Stimulated activated CD4-positive, alpha-beta T cell treated with anti-CD3 and anti-CD28 coated beads, Interleukin-12 subunit alpha, Interleukin-12 subunit beta, amount 100 ng/mL, for 4 hours (primary cell): ENCODE data around the gene WFDC1.

Experiments used
- DNase-seq: peaks from one replicate; pipeline ENCODE4 v3.0.0-alpha.2; 2020

The WFDC1 gene

DNA sequence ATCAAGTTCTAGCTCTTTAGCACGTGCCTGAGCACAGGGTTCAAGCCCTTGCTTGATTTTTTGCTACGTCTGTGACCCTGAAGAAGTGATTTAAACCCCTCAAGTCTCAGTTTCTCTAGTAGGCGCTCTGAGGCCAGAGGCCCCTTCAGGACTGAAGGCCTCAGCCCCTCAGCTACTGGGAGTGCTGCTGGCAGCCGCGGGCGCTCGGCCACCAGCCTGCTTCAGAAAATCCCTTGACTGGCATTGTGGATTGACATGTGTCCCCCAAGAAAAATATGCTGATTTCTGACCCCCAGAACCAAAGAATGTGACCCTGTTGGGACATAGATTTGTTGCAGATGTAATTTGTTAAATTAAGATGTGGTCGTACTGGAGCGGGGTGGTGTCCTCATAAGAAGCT, 20.2 kb upstream of the WFDC1 start:
- DNase-seq, result no peak

DNA sequence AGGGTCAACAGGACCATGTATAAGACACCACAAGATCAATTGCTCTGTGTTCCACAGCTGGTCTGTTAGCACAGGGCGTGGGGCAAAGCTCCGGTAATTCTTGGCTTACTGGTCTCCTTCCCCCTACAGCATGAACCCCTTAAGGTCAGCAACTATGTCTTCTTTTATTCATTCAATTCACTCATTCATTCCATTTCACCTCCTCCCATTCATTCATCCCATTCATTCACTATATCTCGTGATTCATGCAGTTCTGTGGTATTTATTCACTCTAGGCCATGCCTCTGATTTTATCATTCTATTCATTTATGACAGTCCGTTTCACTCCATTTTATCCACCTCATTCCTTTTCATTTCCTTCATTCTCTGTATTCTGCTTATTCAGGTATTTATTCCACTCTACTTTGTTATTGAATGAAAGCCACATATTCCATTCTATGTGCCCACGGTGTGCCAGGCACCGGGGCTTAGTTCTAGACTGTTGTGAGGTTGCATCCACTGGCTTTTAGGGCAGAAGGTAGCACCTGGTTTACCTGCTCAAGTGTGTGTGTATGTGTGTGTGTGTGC, 19.0 kb upstream of the WFDC1 start:
- no peak for DNase-seq

DNA sequence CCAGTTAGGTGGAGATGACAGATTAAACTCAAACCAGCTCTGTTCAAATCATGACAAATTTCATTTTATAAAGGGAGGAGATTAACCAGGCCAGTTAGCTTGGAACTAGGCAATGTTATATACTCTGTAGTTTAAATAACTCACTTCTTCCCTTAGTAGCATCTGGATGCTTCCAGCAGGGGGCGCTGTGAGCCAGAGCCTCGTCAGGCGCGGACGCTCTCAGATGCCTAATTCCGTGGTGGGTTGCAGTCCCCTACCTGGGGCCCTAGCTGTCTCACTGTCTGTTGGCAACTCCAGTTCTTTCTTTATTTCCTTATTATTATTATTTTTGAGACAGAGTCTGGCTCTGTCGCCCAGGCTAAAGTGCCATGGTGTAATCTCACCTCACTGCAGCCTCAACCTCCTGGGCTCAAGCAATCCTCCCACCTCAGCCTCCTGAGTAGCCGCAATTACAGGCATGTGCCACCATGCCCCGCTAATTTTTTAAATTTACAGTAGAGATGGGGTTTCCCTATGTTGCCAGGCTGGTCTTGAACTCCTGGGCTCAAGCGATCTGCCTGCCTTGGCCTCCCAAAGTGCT, 17.3 kb upstream of the WFDC1 start:
- peak; percentile 70 for DNase-seq

DNA sequence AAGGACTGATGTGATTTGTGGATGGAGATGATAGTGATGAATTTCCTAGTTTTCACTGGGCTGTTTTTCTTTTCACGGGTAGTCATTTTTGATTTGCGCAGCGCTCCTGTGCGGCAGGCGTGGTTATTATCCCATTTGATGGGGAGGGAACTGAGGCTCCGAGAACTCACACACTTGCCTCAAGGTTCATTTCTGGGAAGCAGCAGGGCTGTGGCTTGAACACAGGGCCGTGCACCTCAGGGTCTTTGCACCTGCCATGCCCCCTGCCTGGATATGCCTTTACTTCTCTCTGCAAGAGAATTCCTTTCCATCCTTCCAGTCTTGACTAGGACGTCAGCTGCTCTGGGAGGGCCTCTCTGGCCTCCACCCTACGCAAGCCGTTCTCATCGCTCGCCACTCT, 16.3 kb upstream of the WFDC1 start:
- no peak for DNase-seq

DNA sequence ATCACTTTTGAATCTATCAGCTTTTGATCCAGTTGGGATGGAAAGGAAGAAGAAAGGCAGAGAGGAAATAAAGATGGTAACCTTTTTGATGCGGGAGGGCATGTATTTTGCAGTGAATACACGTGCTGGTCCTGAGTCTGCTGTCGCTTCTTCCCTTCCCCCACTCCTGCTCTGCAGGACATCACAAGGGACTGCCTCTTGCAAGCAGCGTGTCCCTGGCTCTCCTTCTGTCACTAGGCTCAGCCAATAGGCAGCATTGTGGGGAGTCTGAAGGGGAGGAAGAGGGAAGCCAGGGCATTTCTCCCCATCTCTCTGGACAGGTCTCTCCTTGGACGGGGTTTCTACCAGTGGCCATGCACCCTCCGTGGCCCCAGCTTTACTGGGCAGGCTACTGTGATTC, 15.7 kb upstream of the WFDC1 start:
- DNase-seq, result no peak

DNA sequence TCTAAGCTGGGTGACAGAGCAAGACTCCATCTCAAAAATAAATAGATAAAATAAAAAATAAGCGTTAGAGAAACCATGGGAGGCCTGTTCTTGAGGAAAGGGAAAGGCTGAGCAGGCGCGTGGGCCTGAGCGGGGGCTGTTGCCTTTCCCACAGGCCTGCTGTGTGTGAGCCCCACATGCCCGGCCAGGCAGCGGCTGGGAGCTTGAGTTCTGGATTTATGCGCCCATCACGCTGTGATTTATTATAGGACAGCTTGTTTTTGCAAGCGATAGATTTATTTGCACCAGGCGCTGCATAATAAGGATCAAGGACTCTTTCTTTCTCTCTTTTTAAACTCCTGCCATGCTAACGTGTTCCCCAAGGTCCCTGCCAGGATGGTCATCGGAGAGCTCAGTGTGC, 14.8 kb upstream of the WFDC1 start:
- no peak for DNase-seq

DNA sequence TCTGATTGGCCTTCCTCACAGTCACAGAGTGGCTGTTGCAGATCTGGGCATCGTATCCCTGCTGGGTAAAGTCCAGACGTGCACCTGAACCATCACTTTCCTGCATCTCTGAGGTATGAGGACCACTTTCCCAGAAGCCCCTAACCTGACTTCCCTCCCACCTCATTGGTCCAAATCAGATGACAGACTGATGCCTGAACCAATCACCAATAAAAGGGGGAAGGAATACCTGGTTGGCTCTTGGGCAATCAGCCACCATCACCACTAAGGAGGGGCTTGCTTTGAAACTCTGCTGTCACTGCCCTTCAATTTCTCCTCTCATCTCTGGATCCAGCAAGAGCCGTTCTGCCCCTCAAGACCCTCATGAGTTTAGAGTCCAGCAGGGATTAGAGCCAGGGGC, 13.6 kb upstream of the WFDC1 start:
- DNase-seq, result no peak

DNA sequence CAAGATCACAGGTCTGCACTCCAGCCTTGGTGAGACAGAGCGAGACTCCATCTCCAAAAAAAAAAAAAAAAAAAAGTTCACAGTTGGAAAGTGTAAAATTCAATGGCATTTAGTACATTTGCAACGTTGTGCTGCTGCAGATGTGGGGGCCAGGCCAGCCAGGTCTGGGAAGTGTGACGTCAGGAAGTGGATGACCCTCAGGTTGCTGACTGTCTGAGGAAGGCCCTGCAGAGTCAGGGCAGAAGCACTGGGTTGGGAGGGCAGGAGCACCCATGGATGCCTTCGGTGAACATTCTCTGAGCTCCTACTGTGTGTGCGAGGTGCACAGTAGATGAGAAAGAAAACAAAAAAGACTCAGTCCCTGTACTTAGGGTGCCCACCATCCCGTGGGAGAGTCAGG, 12.1 kb upstream of the WFDC1 start:
- DNase-seq, result no peak

DNA sequence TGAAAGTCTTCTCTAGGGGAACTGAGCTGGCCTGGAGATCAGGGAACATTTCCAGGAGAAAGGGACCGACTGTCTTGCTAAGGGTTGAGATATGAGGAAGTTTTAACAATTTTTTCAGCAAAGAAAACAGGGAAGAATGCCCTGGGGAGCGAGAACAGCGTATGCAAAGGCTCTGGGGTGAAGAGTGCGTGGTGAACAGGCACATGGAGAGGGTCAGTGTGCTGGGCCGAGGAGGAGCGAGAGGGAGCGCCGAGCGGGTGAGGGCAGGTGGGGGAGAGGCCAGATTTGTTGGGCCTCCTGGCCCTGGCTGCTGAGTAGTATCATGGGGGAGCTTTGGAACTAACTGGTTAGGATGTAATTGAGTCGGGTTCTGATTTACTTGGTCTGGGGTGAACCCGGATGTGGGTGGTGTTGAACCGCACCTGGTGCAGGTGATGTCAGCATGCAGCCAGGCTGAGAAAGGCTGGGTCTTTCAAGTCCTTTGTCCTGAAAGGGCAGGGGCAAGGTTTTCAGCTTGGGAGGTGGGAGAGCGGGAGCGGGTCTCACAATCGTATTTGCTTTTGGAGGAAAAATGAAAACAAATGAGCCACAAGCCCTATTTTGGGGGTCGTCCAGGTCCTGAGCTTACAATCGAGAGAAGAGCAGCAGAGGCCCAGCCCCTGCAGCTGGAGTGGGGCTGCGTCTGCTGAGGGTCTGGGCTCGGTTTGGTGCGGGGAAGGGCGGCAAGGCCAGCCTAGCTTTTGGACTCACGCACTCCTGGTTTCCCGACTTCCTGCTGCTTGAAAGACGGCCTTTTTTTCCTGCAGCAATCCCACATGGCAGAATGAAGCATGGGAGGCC, 11.1 kb upstream of the WFDC1 start:
- no peak for DNase-seq

DNA sequence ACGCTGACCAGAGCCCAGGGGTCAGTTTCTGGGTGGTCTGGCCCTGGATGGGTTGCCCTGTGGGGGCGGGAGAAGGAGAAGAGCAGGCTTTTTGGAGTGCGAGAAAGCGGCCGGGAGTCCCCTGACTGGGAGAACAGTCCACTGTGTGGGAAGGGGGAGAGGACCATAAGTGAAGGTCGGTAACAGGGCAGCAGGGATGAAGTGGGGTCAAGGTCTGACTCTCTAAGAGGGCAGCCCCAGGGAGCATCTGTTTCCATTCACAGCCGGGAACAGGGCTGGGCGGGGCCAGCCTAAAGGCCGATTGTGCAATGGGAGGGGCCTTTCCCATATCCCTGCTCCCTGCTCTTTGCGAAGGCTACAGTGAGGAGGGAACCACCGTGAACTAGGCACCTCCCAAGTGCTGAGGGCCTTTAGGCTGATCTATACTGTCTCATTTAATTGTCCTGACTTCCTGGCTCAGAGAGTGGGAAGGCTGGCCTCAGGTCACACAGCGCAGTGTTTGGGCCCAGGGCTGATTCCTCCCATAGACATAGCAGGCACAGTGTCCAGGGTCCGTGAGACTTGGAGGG, 10.4 kb upstream of the WFDC1 start:
- no peak for DNase-seq

DNA sequence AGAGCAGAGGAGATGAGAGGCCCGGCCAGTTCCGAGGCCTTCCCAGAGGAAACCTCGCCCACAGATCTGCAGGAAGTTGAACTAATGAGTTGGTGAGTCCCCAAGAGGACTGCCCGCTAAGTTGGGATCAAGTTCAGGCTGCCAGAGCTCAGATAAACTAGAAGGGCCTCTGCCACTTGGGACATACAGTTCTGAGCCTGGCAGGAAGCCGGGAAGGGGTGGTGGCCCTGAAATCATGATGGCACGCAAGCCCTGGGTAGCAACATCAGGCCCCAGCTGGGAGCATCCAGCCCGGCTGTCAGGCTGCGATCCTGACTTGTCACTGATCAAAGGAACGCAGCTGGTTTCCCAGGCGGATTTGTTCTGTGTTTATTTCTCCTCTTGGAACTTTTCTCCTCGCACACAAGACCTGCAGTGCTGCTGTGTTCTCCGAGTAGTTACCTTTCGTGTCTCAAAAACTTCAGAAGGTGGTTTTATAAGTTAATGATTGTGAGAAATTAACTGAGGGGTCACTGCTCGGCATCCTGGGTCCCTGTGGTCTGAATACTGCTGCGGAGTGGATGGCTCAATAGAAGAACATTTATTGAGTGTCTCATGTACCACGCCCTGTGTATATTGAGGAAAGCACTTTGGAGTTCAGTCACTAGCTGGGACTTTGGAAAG, 8.0 kb upstream of the WFDC1 start:
- DNase-seq, result no peak

DNA sequence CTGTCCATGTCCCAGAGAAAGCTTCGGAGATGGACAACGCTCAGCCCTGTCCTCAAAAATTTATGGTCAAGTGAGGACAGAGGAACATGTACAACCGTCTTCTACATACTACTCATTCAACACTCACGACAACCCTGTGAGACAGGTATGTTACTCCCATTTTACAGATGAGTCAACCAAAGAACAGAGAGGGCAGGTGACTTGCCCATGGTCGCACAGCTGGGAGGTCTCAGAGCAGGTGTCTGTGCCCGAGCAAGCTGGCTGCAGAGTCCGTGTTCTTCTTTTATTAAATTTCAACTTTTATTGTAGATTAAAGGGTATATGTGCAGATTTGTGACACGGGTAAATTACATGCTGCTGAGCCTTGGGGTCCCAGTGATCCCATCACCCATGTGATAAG, 5.8 kb upstream of the WFDC1 start:
- DNase-seq, result no peak

DNA sequence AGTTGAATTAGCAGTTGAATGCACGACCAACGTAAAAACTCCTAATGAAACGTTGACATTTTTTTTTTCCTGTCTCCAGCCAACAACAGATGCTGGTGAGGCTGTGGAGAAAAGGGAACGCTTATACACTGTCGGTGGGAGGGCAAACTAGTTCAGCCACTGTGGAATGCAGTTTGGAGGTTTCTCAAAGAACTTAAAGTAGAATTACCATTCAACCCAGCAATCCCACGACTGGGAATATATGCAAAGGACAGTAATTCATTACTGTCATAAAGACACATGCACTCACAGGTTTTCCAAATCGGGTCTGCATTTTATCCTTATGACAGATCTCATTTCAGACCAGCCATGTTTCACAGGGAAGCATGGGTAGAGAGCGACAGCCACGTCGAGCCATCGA, 3.5 kb upstream of the WFDC1 start:
- no peak for DNase-seq

DNA sequence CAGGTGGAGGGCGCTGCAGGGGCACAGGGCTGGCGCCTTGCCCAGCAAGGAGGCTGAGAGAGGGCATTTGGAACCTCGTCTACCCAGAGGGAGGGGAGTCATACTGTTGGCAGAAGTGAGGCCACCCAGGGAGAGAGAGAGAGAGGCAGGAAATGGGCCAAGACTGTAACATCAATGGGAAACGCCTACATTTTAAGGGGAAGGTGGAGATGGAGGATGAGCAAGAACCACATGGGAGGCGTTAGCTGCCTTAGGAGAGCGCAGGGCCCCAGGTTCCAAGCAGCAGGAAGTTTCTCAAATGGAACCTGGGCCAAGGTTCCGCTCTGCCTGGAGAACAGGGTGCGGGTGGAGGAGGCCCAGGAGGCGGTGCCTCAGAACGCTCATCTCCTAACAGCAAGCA, 2.7 kb upstream of the WFDC1 start:
- DNase-seq, result no peak

DNA sequence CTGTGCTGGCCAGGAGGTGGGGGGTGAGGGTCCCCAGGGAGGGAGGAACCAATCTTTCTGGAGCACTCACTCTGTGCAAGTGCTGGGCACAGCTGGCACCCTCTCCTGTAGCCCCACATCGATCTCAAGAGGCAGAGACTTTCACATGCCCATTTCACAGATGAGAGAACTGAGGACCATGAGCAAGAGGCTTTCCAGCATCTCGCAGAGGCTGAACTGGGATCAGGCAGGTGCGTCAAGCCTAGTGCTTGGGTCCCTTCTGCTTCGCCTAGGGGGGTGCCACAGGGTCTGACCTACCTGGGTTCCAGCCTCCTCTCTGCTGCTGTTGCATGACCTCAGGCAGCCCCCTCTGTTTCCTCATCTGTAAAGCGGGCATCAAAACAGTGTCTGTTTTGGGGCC, 1.3 kb upstream of the WFDC1 start:
- DNase-seq, result no peak

DNA sequence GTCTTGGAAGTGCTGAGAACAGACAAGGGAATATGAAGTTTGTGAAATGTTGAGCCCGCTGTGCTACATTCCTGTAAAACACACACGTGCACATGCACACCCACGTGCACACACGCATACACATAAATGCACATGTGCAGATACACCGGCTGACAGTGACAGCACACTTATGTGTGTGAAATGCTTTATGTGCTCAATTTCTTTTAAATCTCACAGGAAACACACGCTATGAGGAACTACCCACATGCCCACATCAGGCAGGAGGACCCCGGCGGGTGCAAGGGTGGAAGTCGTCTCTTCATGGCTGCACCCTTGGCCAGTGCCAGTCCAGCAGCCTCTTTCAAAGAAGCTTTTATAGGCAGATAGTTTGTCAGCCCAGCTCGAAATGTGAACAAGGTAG, 561 bp upstream of the WFDC1 start:
- no peak for DNase-seq

DNA sequence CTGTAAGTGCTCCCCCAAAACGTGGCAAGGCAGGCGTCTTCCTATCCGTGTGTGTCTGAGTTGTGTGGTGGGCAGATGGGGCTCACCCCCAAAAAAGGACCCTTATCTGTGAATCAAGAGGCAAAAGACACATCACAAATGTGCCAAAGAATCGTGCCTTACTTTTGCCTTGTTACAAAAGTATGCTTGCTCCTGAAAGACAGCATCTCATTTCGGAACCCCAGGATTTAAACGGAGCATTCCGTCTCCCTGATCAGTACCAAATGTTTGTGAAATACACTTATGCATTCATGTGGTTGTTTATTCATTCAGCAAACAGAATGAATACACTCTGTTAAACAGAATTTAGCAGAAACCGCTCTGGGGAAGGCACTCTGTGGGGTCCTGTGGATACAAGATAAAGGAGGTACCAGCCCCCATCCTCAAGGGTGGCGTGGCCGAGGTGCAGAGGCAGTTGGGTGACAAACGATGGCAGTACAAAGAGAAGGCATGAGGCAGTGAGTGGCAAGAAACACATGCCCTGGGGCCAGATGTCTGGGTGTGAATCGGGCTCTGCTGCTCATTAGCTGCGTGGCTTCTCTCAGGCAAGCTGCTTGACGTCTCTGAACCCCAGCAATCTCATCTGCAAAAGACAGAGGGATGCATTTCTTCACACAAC, 654 bp downstream of the WFDC1 start:
- DNase-seq, result no peak

DNA sequence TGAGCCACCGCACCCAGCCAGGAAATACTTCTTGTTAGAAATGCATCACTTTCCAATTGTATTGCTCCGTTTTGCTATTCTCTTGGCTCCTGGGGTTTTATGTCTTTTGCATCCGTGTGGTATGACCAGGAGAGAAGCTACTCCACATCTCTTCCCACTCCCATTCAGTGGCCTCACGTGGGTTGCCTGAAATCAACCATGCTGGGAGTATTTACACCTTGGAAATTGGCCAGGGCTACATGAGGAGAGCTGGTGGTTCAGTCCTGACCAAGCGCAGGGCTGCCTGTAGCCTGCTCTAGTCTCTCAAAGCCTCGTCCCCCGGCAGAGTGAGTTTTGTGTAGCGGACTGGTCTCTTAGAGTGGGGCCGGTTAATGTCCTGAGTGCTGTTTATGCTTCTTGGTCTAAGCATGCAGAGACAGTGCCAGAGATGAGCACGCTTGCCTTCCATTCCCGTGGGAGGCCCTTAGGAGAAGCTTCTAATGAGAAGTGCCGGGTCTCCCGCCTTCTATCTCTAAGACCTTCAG, 3.8 kb downstream of the WFDC1 start:
- no peak for DNase-seq

DNA sequence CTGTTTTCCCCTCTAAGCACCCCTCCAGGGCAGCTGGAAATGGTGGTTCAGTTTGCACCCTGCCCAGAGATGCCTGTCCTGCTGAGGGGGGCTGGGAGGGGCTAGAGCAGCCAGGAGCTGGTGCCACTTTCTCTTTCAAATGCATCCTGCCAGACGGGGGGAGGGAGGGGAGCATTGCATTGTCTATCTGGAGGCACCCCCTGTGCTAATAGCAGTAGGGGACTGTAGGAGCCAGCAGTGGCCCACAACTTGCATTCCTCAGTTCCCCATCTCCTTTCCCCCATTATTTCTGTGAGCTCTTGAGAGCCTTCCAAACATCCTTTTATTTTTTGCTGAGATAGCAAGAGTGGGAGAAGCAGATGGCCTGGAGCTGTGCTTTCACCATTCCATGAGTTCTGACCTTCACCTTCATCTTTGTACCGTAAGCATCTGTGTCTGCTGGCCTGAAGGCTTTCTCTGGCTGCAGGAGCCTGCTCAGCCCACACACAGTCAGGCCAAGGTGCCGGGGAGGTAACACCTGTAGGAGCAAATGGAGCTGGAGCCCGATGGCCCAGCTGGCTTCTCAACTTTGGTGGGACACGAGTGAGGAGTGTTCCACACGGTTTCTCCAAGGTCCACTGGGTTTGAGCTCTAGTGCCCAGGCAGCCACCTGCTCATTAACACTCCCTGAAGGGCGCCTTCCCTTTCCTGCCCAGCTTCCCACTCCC, 5.2 kb downstream of the WFDC1 start:
- DNase-seq, result no peak

DNA sequence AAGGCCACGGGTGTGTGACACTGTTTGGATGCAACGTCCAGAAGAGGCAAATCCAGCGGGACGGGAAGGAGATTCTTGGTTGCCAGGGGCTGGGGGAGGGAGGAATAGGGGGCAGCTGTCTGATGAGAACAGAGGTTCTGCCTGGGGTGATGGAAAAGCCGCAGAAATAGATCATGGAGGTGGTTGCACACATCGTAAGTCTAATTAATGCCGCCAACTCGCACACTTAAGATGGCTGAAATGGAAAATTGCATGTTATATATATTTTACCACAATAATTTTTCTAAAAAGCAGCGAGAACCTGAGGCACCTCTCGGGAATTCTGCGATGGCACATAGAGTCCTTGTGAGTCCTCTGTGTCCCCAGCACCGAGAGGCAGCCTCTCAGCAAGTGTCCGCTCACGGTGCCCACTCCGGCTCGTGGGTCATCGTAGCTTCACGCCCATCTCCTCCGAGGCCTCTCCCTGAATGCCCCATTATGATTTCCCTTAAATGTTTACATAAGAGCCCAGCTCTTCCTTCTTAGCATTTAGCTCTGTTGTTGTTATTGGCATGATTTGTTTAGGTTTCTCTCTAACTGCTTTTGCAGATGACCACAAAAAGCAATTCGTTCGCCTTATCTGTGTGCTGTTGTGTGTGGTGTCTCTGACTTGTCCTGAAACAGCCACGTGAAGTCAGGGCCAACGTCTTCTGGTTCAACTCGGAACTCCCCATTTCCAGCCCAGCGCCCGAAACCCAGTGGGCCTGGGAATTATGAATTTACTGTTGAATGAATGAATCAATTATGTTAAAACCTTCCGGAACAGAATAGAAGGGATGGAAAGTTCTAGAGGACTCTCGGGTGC, 7.7 kb downstream of the WFDC1 start:
- DNase-seq, result no peak

DNA sequence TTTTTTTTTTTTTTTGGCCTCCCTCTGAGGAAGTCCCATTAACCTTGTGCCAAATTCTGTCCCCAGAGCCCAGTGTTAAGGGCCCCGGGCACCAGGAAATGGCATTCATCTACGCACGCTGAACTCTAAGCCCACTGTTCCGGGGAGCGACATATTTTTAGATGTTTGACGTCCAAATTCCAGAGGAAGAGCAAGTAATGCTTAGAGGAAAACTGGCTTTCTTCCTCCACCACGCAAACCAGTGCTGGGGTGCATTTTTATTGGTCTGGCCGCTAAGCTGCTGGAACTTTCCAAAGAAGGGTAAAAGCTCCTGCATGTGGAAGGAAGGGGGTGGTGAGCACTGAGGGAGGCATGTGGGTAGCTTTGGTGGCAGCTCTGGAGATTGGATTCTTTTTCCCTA, 8.3 kb downstream of the WFDC1 start:
- no peak for DNase-seq
